Measurements from ENCODE around the gene STK32B. TPM values are rescaled to one million over a fixed set of nuclear protein-coding genes. Genes with fewer than 3 reads are reported as not detected.

STK32B gene
- total and polyA plus RNA-seq, 9 of the 15 experiments (the other 6 are each of a cell fraction or from before 2014, with no cell fraction given), result 0.03 to 0.20 (median 0.07) TPM; not detected in 2

GRCh38 chr4:5462896-5463295 is 411.6 kb downstream of the STK32B start:
- H3K27me3 ChIP-seq (ENCODE audit: control insufficient read depth in 2 of 2, insufficient read depth in 2 of 2, low read length in 2 of 2), result peaks cover 0 to 47% of the 10 kb centered on the region in 2 experiments; a peak in 2 of 5 replicates
- no peak for DNase-seq (ENCODE audit: extremely low read depth in 1 of 4, low spot score in 3 of 4)
- CTCF ChIA-PET (ENCODE audit: low intra/inter-chr PET ratio), result no interaction called here
- H2AFZ ChIP-seq (ENCODE audit: low read depth, low read length), result no peak overlapping the region
- no peak overlapping the region for H3K27ac ChIP-seq (ENCODE audit: extremely low read depth, low read depth, low read length)
- no peak for FAIRE-seq
- no peak overlapping the region for H3K4me3 ChIP-seq
- POLR2A ChIA-PET, result no interaction called here
- H4K20me1 ChIP-seq (replicated peaks; ENCODE audit: control insufficient read depth, insufficient read depth, low read length), result peaks cover 9% of the 10 kb centered on the region
- H3K9me3 ChIP-seq (replicated peaks; ENCODE audit: control insufficient read depth, insufficient read depth, low read depth, low read length), result no peaks in the 10 kb centered on the region
- no peak for TF ChIP-seq RBBP5 (IDR thresholded peaks at IDR 0.05; ENCODE audit: borderline replicate concordance, insufficient read depth, low read length, poor library complexity, severe bottlenecking)
- no peak for TF ChIP-seq GTF2F1 (IDR thresholded peaks at IDR 0.05; ENCODE audit: low read depth, low read length)
- no peak for TF ChIP-seq LARP7 (IDR thresholded peaks at IDR 0.05)
- TF ChIP-seq KHSRP (IDR thresholded peaks at IDR 0.05), result no peak
- no peak for TF ChIP-seq ILK (tag; IDR thresholded peaks at IDR 0.05; ENCODE audit: borderline replicate concordance, low read depth)
- TF ChIP-seq PHB (CRISPR knock-in tag; IDR thresholded peaks at IDR 0.05), result no peak
- no peak for TF ChIP-seq MIER1 (IDR thresholded peaks at IDR 0.05; ENCODE audit: low read depth)
- TF ChIP-seq ATF1 (CRISPR knock-in tag; IDR thresholded peaks at IDR 0.05), result no peak
- no peak for TF ChIP-seq ATF1 (tag; IDR thresholded peaks at IDR 0.05)
- TF ChIP-seq, protein P1, sequence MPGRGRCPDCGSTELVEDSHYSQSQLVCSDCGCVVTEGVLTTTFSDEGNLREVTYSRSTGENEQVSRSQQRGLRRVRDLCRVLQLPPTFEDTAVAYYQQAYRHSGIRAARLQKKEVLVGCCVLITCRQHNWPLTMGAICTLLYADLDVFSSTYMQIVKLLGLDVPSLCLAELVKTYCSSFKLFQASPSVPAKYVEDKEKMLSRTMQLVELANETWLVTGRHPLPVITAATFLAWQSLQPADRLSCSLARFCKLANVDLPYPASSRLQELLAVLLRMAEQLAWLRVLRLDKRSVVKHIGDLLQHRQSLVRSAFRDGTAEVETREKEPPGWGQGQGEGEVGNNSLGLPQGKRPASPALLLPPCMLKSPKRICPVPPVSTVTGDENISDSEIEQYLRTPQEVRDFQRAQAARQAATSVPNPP (IDR thresholded peaks at IDR 0.05; ENCODE audit: borderline replicate concordance, insufficient read depth, insufficient read length), result no peak
- H3K4me1 ChIP-seq (replicated peaks in 1 of 2; ENCODE audit: control insufficient read depth in 2 of 2, insufficient read depth in 2 of 2, low read length in 2 of 2), result no peaks in the 10 kb centered on the region
- no peak overlapping the region for H3K9ac ChIP-seq (ENCODE audit: insufficient read depth in 1 of 2, low read depth in 2 of 2, low read length in 2 of 2)
- BruUV-seq (replicated peaks), result no TSS peak
- WGBS (ENCODE audit: insufficient coverage, low coverage, missing lambda C conversion rate), result under 1% methylated on average over 12 of the region's 14 CpGs
- no peak for ATAC-seq
- intact Hi-C loops (cut with micrococcal nuclease) (no loop called here), in situ Hi-C loops (cut with MboI) (no loop called here)
- H3K36me3 ChIP-seq (ENCODE audit: control insufficient read depth, insufficient read depth, low read length), result no peaks in the 10 kb centered on the region
- no peaks in the 10 kb centered on the region for H3K9me1 ChIP-seq (ENCODE audit: control insufficient read depth, insufficient read depth, low read length)
- no peaks in the 10 kb centered on the region for H3K79me2 ChIP-seq (ENCODE audit: control insufficient read depth, insufficient read depth, low read length)
- H3K4me2 ChIP-seq (ENCODE audit: insufficient read depth, low read length), result no peak overlapping the region
